Nephron progenitor cell (in vitro differentiated cells): ENCODE results near the gene ASAP2.

ENCODE experiments used
- DNase-seq: peaks from one replicate; pipeline ENCODE4 v3.0.0; 2021
- H3K27ac Mint-ChIP-seq: 2 replicates; pipeline ENCODE4 v1.8.0; 2021; ENCODE audit warnings: mild to moderate bottlenecking, moderate library complexity, mixed read lengths
- H3K27me3 Mint-ChIP-seq: 2 replicates; pipeline ENCODE4 v1.8.0; 2021; ENCODE audit warnings: mild to moderate bottlenecking, low read depth, mixed read lengths; ENCODE audit not compliant: poor library complexity
- H3K36me3 Mint-ChIP-seq: 2 replicates; pipeline ENCODE4 v1.8.0; 2021; ENCODE audit warnings: low read depth, mixed read lengths
- H3K4me1 Mint-ChIP-seq: 2 replicates; pipeline ENCODE4 v1.8.0; 2021; ENCODE audit warnings: mixed read lengths
- H3K4me3 Mint-ChIP-seq: 2 replicates; pipeline ENCODE4 v1.8.0; 2021; ENCODE audit warnings: mild to moderate bottlenecking, moderate library complexity, mixed read lengths
- H3K9me3 Mint-ChIP-seq: 2 replicates; pipeline ENCODE4 v1.8.0; 2021; ENCODE audit warnings: mild to moderate bottlenecking, moderate library complexity, mixed read lengths
- TF ChIP-seq, protein P1 (sequence below): fragments of 200-600 bp; sonication (generic); IDR thresholded peaks from 2 replicates; pipeline ENCODE4 v1.5.0; 2021; ENCODE audit warnings: antibody characterized with exemption

ASAP2 gene

DNA sequence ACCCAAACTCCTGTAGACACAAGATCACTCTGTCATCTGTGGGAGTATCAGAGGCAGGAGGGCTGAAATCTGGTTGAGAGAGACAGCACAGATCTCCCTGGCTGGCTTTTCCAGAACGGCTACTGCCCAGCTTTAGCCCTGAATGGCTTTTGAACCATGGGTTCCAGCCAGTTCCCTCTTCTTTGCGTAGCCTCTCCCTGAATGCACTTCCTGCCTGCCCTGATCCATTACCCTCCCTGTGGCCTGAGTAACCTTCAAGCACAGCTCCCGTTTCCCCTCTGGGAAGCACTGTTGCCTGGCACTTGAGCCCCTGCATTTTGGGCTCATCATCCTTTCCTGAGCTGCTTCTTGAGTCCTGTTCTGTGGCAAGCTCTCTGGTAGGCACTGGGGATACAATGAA is 68.8 kb downstream of the ASAP2 start:
- TF ChIP-seq, protein P1, sequence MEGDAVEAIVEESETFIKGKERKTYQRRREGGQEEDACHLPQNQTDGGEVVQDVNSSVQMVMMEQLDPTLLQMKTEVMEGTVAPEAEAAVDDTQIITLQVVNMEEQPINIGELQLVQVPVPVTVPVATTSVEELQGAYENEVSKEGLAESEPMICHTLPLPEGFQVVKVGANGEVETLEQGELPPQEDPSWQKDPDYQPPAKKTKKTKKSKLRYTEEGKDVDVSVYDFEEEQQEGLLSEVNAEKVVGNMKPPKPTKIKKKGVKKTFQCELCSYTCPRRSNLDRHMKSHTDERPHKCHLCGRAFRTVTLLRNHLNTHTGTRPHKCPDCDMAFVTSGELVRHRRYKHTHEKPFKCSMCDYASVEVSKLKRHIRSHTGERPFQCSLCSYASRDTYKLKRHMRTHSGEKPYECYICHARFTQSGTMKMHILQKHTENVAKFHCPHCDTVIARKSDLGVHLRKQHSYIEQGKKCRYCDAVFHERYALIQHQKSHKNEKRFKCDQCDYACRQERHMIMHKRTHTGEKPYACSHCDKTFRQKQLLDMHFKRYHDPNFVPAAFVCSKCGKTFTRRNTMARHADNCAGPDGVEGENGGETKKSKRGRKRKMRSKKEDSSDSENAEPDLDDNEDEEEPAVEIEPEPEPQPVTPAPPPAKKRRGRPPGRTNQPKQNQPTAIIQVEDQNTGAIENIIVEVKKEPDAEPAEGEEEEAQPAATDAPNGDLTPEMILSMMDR = no peak
- Mint-ChIP-seq H3K4me1 (peaks cover 55% of the 10 kb centered on the region), H3K27me3 (peaks cover 2% of the 10 kb centered on the region), H3K36me3 (peaks cover 24% of the 10 kb centered on the region), H3K27ac (peak overlapping the region; percentile 80), H3K4me3 (no peak overlapping the region), H3K9me3 (peaks cover 29% of the 10 kb centered on the region)
- DNase-seq = no peak

DNA sequence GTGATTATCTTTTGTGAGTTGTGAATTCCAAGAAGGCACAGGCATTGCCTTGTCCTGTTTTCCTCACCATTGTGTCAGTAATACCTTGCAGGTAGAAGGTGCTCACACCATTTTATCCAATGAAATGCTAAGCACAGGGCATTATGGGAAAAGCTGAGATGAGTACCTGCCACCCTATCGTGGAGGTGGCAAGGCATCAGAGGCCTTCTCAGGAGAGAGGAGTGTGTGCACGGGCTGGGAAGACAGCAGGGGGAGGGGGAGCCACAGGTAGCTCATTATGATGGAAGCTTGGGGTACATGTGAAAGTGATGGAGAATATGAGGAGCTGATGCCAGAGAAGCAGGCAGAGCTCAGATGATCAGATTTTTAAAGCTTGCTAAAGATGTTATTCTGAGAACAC is 69.5 kb downstream of the ASAP2 start:
- Mint-ChIP-seq H3K36me3 (peaks cover 22% of the 10 kb centered on the region), H3K27ac (no peak overlapping the region), H3K9me3 (peaks cover 25% of the 10 kb centered on the region), H3K4me3 (no peak overlapping the region), H3K27me3 (peaks cover 2% of the 10 kb centered on the region), H3K4me1 (peaks cover 59% of the 10 kb centered on the region)
- no peak for DNase-seq
- TF ChIP-seq, protein P1 = no peak

DNA sequence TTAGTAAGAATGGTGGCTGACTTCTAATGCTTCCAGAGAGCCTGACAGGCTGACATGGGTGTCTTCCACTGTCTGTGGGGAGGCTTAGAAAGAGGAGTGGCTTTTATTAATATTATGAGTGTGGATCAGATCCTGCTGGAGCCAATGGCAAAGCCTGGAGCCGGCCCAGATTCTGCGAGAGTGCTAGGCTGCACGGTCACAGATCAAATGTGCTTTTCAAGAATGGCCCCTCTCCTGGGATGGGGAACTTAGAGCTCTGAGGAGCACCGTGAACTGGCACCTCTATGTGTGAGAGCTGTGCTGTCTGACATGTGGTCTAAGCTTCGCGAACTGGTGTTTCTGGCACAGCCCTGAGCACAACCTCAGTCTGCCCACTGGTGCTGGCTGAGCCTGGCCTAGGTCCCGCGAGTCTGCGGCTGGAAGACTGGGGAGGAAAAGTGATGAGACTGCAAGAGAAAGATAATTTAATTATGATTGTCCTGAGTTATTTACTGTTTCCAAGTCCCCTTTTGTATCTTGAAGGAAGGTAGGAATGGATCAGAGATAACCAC is 70.4 kb downstream of the ASAP2 start:
- peak overlapping the region; percentile 64 for H3K27ac Mint-ChIP-seq
- DNase-seq = no peak
- H3K4me3 Mint-ChIP-seq = no peak overlapping the region
- peaks cover 16% of the 10 kb centered on the region for H3K9me3 Mint-ChIP-seq
- H3K4me1 Mint-ChIP-seq = peaks cover 68% of the 10 kb centered on the region
- TF ChIP-seq, protein P1 = no peak
- H3K36me3 Mint-ChIP-seq = peaks cover 17% of the 10 kb centered on the region
- H3K27me3 Mint-ChIP-seq = peaks cover 2% of the 10 kb centered on the region

DNA sequence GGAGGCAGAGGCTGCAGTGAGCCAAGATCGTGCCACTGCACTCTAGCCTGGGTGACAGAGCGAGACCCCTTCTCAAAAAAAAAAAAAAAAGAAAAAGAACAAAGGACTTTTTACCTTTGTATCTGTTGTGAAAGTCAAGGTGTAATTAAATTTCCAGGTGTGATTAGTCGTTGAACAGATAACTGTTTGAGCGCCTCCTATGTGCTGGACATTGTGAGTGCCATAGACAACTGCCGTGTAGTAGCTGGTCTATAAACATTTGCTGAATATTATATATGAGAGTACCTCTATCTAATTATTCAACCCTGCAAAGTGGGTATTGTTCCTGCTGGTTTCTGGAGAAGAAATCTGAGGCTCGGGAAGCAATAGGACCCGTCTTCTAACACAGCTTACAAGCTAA is 71.8 kb downstream of the ASAP2 start:
- TF ChIP-seq, protein P1 = no peak
- Mint-ChIP-seq H3K9me3 (peaks cover 2% of the 10 kb centered on the region), H3K27me3 (peaks cover 2% of the 10 kb centered on the region), H3K4me1 (peaks cover 77% of the 10 kb centered on the region), H3K36me3 (peaks cover 18% of the 10 kb centered on the region), H3K27ac (no peak overlapping the region), H3K4me3 (no peak overlapping the region)
- DNase-seq = no peak

DNA sequence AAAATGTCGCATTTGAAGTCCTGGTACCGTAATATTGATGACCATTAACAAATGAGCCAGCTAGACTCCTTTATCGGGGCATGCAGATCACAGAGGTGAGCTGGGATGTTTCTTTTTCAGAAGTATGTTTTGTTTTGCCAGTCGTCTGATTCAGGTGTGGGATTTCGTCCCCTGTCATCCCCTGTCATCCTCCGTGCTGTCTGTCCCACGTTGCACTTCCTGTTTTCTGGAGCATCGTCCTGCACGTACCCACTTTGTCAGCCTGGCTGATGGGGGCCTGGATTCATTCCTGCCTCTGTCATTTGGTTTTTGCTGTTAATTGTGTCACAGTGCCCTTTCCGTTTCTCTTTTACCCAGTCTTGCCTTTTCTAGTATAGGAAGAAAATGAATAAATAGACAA is 72.8 kb downstream of the ASAP2 start:
- H3K4me1 Mint-ChIP-seq = peaks cover 84% of the 10 kb centered on the region
- peaks cover 28% of the 10 kb centered on the region for H3K36me3 Mint-ChIP-seq

DNA sequence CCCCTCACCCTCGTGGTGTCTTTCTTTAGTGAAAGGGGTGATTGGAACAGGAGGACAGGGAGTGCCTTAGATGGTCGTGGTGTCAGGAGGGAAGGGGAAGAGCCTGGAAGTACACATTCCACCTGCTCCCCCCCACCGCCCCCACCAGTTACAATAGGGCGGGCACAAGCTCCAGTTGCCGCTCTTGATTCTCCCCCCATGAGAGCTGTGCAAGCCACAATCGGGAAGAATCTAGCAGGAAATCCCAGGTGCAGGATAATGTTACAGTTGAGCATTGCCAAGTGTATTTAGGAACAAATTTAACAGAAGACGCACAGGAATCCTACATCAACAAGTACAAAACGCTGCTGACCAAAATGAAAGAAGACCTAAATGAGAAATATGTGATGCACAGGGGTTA is 73.6 kb downstream of the ASAP2 start:
- peaks cover 84% of the 10 kb centered on the region for H3K4me1 Mint-ChIP-seq
- peak overlapping the region; percentile 47 for H3K27ac Mint-ChIP-seq
- DNase-seq = no peak
- TF ChIP-seq, protein P1 = no peak
- H3K4me3 Mint-ChIP-seq = no peak overlapping the region
- no peaks in the 10 kb centered on the region for H3K9me3 Mint-ChIP-seq
- peaks cover 34% of the 10 kb centered on the region for H3K36me3 Mint-ChIP-seq
- peaks cover 2% of the 10 kb centered on the region for H3K27me3 Mint-ChIP-seq

More for the DNA sequence above, 72.8 kb downstream of the ASAP2 start:
- H3K27ac Mint-ChIP-seq = no peak overlapping the region
- H3K4me3 Mint-ChIP-seq = no peak overlapping the region
- H3K9me3 Mint-ChIP-seq = no peaks in the 10 kb centered on the region
- no peak for DNase-seq
- TF ChIP-seq, protein P1 = no peak
- H3K27me3 Mint-ChIP-seq = peaks cover 2% of the 10 kb centered on the region
